ENCODE data around the gene ATOH7.
"Not testable (repeated sequence)": the region's sequence is repeated elsewhere in the genome, so short reads cannot be mapped to it uniquely, and the experiment has no call there.

Gene ATOH7

GRCh38 chr10:68235581-68235980, 3.7 kb upstream of the ATOH7 start:
- no peak for DNase-seq

- no peak for DNase-seq
Measured at GRCh38 chr10:68235111-68235510, 3.2 kb upstream of the ATOH7 start.

- no peak for DNase-seq
Measured at GRCh38 chr10:68233046-68233445, 1.1 kb upstream of the ATOH7 start.

DNA sequence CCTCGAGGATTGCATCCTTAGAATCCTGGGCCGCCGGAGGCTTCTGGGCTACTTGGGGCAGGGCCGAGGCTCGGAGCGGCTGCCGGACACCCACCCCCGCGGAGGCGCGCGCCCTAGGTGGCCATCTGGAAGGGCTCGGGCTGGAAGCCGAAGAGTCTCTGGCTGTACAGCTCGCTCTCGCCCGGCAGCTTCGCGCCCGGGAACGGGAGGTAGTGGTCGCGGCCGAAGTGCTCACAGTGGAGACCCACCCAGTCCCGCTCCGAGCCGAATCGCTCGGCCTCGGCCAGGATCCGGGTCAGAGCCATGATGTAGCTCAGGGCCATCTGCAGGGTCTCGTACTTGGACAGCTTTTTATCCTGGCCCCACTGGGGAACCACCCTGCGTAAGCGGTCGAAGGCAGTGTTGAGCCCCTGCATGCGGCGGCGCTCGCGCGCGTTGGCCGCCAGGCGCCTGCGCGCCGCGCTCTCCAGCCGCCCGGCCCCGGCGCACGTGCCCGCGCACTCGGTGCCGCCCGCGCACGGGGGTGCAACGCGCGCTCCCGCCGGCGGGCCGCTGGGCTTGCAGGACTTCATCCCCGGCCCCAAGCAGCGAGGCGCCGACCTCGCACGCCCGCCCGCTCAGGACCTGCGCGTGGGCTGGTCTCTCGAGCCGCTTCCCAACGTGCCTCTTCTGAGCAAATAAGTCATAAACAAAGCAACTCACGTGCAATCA, 652 bp downstream of the ATOH7 start:
- peak; percentile 40 for DNase-seq

DNA sequence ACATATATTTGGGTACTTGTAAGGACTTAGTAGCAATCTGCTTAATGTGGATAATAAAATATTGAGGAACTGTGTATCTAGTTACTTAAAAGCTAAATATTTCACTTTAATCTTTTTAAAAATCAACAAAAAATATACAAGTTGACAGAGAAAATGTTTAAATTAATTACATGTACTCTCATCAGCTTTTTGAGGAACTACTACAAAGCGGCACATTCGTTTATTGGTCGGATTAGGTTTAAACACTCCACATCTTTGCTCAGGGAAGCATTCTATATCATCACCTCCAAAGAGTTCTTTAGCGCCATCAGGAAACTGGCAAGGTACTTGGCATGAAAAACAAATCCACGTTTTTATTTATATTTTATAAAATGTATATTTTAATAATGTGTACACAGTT, 1.6 kb downstream of the ATOH7 start:
- DNase-seq, result no peak

- no peak for DNase-seq
Measured at GRCh38 chr10:68224810-68225209, 7.1 kb downstream of the ATOH7 start.

DNA sequence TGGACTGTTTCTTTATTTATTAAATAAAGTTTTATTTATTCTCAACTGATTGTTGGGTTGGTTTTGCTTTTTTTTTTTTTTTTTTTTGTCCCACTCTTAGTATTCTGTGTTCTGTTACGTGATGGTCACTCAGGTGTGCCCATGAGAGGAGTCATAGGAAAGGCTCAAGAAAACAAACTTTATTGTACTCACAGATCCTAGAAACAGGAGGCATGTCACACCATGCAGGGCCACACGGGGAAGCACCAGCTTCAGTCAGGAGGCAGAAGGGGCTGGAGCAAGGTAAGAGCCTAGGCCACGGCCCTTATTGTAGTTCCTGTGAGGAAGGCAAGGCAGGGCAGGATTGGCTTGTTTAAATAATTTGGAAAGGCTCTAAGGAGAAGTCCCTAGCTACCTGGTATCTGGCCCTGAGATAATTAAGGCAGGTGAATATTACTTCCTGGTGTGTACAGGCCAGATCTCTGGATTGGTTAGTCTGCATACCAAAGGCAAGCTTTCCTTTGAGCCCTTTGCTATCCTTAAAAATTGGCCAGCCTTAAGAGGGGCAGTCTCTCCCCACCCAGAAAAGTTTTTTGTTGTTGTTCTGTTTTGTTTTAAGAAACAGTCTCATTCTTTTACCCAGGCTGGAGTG, 8.3 kb downstream of the ATOH7 start:
- no peak for DNase-seq

DNA sequence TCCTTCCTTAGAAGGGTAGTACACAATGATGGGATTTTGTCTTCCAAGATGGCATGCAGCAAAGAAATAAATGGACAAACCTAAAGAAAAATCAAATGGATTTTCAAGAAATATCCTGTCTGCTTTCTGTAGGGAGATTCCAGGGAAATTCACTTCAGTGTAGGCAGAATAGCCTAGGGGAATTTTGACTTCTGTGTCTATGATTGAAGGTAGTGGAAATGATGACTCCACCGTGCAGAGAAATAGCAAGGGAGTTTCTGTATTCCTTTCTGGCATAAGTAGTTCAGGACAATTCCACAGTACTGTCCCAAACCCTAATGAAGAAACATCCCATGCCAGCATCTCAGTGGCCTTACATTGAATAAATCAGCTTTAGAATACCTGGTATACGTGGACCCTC, 9.5 kb downstream of the ATOH7 start:
- no peak for DNase-seq

DNA sequence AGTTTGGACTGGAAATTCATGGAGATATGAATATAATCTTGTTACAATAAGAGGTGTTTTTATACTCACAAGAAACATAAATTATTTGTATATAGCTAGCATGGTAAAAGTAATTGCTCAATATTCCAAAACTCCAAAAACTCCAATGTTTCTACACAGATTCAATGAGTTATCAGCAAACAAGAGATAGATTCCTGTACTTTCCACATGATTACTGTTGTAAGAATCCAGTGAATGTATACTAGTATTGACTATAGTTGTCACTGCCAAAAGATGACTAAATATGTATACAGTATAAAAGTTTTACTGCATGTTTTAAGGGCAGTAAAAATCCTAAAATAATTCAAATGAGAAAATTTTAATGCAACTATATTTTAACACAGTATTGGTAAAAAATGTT, 10.7 kb downstream of the ATOH7 start:
- no peak for DNase-seq

GRCh38 chr10:68218786-68219185, 13.1 kb downstream of the ATOH7 start:
- no peak for DNase-seq

DNA sequence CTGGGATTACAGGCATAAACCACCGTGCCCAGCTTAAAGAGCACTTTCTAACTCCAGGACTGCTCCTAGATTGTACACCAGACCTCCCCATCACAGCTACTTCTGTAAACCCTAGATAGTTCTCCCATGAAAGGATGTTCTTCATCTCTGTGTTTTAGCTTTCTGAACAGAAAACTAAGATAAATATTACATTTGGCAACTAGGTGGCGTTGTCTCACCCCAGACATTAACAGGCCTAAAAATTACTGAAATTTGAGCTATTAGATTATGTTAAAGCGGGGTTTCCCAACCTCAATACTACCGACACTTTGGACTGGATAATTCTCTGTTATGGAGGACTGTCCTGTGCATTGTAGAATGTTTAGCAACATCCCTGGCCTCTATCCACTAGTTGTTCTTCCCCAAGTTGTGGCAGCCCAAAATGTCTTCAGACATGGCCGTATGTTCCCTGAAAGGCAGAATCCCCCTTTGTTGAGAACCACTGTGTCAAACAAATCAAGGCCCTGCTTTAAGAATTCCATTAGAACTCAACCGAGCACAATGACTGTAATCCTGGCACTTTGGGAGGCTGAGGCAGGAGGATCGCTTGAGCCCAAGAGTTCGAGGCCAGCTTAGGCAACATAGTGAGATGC, 19.1 kb downstream of the ATOH7 start:
- DNase-seq, result no peak

DNA sequence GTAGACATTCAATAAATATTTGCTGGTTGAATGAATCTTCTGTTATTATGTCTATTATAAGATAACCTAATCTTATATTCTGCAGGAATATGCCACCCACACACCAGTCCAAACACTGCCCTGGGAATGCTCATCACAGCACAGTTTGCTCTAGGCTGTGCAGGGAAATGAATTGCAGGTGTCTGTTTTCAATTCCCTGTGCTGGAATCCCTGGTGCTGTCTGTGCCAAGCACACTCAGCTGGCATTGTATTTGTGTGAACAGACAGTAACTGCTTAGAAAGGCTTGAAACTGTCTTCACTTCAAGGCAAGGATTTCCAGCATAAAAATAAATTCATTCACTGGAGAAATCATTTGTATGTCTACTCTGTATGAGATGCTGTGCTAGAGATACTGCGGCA, 20.2 kb downstream of the ATOH7 start:
- DNase-seq, result no peak

GRCh38 chr10:68208424-68209042, 23.4 kb downstream of the ATOH7 start:
- DNase-seq, result no peak

DNA sequence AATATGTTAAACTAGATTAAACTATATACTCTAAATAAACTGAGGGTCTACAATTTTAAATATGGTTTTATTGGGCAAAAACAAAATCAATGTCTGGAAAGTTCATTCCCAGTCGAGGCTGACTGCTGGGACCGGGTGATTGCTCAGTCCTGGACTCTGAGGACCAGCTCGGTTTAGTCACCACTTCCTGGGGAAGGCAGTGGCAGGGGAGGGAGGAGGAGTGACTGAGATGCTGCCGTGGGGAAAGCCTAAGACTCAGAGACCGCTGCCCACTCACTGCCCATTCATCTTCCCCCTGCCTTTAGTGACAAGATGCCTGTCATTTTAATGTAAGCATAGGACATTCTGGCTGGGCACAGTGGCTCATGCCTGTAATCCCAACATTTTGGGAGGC, 29.0 kb downstream of the ATOH7 start:
- DNase-seq, result no peak

DNA sequence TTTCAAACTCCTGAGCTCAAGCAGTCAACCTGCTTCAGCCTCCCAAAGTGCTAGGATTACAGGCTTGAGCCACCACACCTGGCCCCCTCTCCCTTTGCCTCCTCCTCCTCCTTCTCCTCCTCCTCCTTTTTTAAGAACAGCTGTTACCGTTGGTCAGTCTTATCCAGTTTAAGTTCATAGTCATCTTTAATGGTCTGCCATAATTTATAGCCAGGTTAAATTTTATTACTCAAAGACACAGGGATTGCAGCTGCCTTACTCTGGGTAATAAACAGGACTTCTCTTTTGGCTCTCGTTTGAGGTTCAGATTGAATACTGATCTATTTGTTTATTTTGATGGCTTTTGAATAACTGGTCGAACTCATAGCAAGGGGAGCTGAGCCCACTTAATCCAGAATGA, 35.2 kb downstream of the ATOH7 start:
- DNase-seq, result no peak

- not testable (repeated sequence) for DNase-seq
Measured at GRCh38 chr10:68195776-68196175, 36.1 kb downstream of the ATOH7 start.

DNA sequence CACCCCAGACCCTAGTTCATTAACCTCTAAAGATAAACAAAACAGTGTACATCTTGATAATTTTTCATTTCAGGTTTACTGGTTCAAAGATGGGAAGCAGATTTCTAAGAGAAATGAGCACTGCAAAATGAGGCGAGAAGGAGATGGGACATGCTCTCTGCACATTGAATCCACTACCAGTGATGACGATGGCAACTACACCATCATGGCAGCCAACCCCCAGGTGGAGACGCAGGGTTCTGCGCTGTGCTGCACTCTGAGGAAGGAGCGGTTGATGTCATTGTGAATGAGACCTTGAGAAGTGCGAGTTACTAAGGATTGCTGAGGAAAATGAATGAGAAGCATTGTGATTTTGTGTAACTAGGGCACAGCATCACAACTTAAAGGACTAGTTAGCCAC, 37.6 kb downstream of the ATOH7 start:
- DNase-seq, result no peak

DNA sequence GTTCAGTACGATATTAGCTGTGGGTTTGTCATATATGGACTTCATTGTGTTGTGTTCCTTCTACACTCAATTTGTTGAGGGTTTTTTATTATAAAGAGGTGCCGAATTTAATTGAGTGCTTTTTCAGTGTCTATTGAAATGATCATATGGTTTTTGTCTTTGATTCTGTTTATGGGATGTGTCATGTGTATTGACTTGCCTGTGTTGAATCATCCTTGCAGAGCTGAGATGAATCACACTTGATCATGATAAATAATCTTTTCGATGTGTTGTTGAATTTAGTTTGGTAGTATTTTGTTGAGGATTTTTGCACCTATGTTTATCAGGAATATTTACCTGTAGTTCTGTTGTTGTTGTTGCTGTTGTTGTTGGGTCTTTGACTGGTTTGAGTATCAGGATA, 39.8 kb downstream of the ATOH7 start:
- DNase-seq, result no peak

GRCh38 chr10:68188835-68189234, 43.1 kb downstream of the ATOH7 start:
- no peak for DNase-seq

GRCh38 chr10:68185085-68185484, 46.8 kb downstream of the ATOH7 start:
- no peak for DNase-seq

DNA sequence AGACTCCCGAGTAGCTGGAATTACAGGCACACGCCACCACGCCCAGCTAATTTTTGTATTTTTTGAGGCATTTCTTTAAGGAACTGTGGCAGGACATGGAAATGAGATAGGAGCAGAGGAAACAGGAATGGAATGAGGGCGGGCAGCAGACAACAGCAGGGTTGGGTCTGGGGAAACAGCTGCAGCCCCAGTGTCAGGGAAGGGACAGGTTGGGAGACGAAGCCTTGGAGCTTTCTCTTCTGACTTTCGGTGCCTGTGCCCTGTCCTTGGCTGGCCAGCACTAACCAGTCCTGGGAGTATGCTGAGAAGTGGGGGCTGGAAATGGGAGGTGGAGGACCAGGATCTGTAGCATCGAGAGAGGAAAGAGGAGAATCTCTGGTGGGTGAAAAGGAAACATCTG, 47.4 kb downstream of the ATOH7 start:
- DNase-seq, result no peak
